Neural crest cell (in vitro differentiated cells): ENCODE results near the gene RHBDF2. TPM values are rescaled to one million over a fixed set of nuclear protein-coding genes. Genes with fewer than 3 reads are reported as not detected.

Experiments used
- DNase-seq: peaks from one replicate; pipeline ENCODE4 v3.0.0; 2021; ENCODE audit warnings: low read depth, mixed read lengths, low spot score
- H3K27ac Mint-ChIP-seq: one replicate; pipeline ENCODE4 v1.8.0; 2021; ENCODE audit warnings: mild to moderate bottlenecking, mixed read lengths; ENCODE audit not compliant: unreplicated experiment
- H3K27me3 Mint-ChIP-seq: 2 replicates; pipeline ENCODE4 v1.8.0; 2021; ENCODE audit warnings: low read depth, mild to moderate bottlenecking, mixed read lengths
- H3K36me3 Mint-ChIP-seq: 2 replicates; pipeline ENCODE4 v1.8.0; 2021; ENCODE audit warnings: low read depth, mild to moderate bottlenecking, mixed read lengths
- H3K4me1 Mint-ChIP-seq: 2 replicates; pipeline ENCODE4 v1.8.0; 2021; ENCODE audit warnings: mixed read lengths
- H3K4me3 Mint-ChIP-seq: one replicate; pipeline ENCODE4 v1.8.0; 2021; ENCODE audit warnings: mild to moderate bottlenecking, mixed read lengths
- H3K9me3 Mint-ChIP-seq: 2 replicates; pipeline ENCODE4 v1.8.0; 2021; ENCODE audit warnings: mixed read lengths
- CTCF ChIP-seq: fragments of 200-600 bp; sonication (generic); conservative IDR thresholded peaks from 2 replicates; pipeline ENCODE4 v1.5.0; 2021; ENCODE audit warnings: antibody characterized with exemption, mild to moderate bottlenecking
- total RNA-seq: library from RNA; stranded (reverse); gene quantifications from 2 replicates; pipeline ENCODE4 v1.2.1, GENCODE V29; 2021

The RHBDF2 gene
- total RNA-seq, 1 donor from 2014 or later = 3.6 TPM

GRCh38 chr17:76504117-76504516 lies 2.9 kb upstream of the RHBDF2 start:
- Mint-ChIP-seq H3K9me3 (no peaks in the 10 kb centered on the region), H3K4me1 (peaks cover 5% of the 10 kb centered on the region), H3K27ac (no peak overlapping the region), H3K27me3 (peaks cover 56% of the 10 kb centered on the region), H3K36me3 (no peaks in the 10 kb centered on the region), H3K4me3 (no peak overlapping the region)
- DNase-seq = no peak
- no peak for TF ChIP-seq CTCF

GRCh38 chr17:76502341-76503211 lies 1.4 kb upstream of the RHBDF2 start:
- Mint-ChIP-seq H3K4me1 (peaks cover 17% of the 10 kb centered on the region), H3K36me3 (no peaks in the 10 kb centered on the region), H3K27ac (no peak overlapping the region), H3K4me3 (peak overlapping the region; percentile 36), H3K9me3 (no peaks in the 10 kb centered on the region), H3K27me3 (peaks cover 56% of the 10 kb centered on the region)
- TF ChIP-seq CTCF = no peak
- no peak for DNase-seq

GRCh38 chr17:76501827-76502307 lies 644 bp upstream of the RHBDF2 start:
- Mint-ChIP-seq H3K27ac (no peak overlapping the region), H3K4me3 (peak overlapping the region; percentile 88), H3K9me3 (no peaks in the 10 kb centered on the region), H3K27me3 (peaks cover 54% of the 10 kb centered on the region), H3K4me1 (peaks cover 17% of the 10 kb centered on the region), H3K36me3 (no peaks in the 10 kb centered on the region)
- no peak for DNase-seq
- TF ChIP-seq CTCF = no peak

GRCh38 chr17:76500747-76501017 lies 541 bp downstream of the RHBDF2 start:
- no peak overlapping the region for H3K27ac Mint-ChIP-seq
- peaks cover 17% of the 10 kb centered on the region for H3K4me1 Mint-ChIP-seq
- no peaks in the 10 kb centered on the region for H3K36me3 Mint-ChIP-seq
- H3K4me3 Mint-ChIP-seq = peak overlapping the region; percentile 76
- DNase-seq = no peak
- TF ChIP-seq CTCF = no peak
- H3K27me3 Mint-ChIP-seq = peaks cover 52% of the 10 kb centered on the region
- no peaks in the 10 kb centered on the region for H3K9me3 Mint-ChIP-seq

- no peak for TF ChIP-seq CTCF
- Mint-ChIP-seq H3K4me1 (peaks cover 17% of the 10 kb centered on the region), H3K27ac (no peak overlapping the region), H3K4me3 (peak overlapping the region; percentile 76), H3K9me3 (no peaks in the 10 kb centered on the region), H3K36me3 (no peaks in the 10 kb centered on the region), H3K27me3 (peaks cover 52% of the 10 kb centered on the region)
- no peak for DNase-seq
Measured at GRCh38 chr17:76500074-76500746, 1.0 kb downstream of the RHBDF2 start.
